HG02571 (cell line): Measurements from ENCODE around the gene FSD2.

Experiments
- ATAC-seq: cut with Tn5 transposase; IDR thresholded peaks from one replicate; pipeline ENCODE4 v1.9.1; 2021; ENCODE audit warnings: mild to moderate bottlenecking, moderate library complexity; ENCODE audit not compliant: unreplicated experiment

Gene FSD2

GRCh38 chr15:82805994-82806406 lies at the start of gene FSD2:
Gene FSD2, minus strand, starts transcription at chr15:82806069. Its CDS starts 18,679 bp downstream, at chr15:82787390.
- ATAC-seq, result peak; percentile 34

GRCh38 chr15:82854554-82854953 lies 48.7 kb upstream of the FSD2 start:
- ATAC-seq, result no peak

GRCh38 chr15:82852941-82853561 lies 47.2 kb upstream of the FSD2 start:
- ATAC-seq, result no peak

- ATAC-seq, result no peak
Observed at GRCh38 chr15:82851981-82852511, 46.2 kb upstream of the FSD2 start.

GRCh38 chr15:82851306-82851850 lies 45.5 kb upstream of the FSD2 start:
- ATAC-seq, result no peak

GRCh38 chr15:82850731-82851130 lies 44.9 kb upstream of the FSD2 start:
- no peak for ATAC-seq

- ATAC-seq, result peak; percentile 56
Observed at GRCh38 chr15:82849556-82850512, 44.0 kb upstream of the FSD2 start.

- ATAC-seq, result no peak
Observed at GRCh38 chr15:82848241-82848993, 42.5 kb upstream of the FSD2 start.

GRCh38 chr15:82847703-82848102 lies 41.8 kb upstream of the FSD2 start:
- ATAC-seq, result no peak

- no peak for ATAC-seq
Observed at GRCh38 chr15:82846621-82847020, 40.8 kb upstream of the FSD2 start.

- no peak for ATAC-seq
Observed at GRCh38 chr15:82845686-82846085, 39.8 kb upstream of the FSD2 start.

GRCh38 chr15:82843566-82843965 lies 37.7 kb upstream of the FSD2 start:
- ATAC-seq, result no peak

- ATAC-seq, result no peak
Observed at GRCh38 chr15:82840166-82840565, 34.3 kb upstream of the FSD2 start.

- no peak for ATAC-seq
Observed at GRCh38 chr15:82839136-82839535, 33.3 kb upstream of the FSD2 start.

GRCh38 chr15:82838096-82838735 lies 32.3 kb upstream of the FSD2 start:
- no peak for ATAC-seq

GRCh38 chr15:82835391-82835917 lies 29.6 kb upstream of the FSD2 start:
- no peak for ATAC-seq

- no peak for ATAC-seq
Observed at GRCh38 chr15:82833362-82833682, 27.5 kb upstream of the FSD2 start.

GRCh38 chr15:82832601-82833361 lies 26.9 kb upstream of the FSD2 start:
- ATAC-seq, result peak; percentile 72

- ATAC-seq, result no peak
Observed at GRCh38 chr15:82831894-82832600, 26.2 kb upstream of the FSD2 start.
